NCI-H146 (cell line): ENCODE measurements around the gene SNCB.

Experiments used
- DNase-seq: peaks from one replicate; lab custom pipeline; 2025; lab: John Stamatoyannopoulos, UW

SNCB gene

DNA sequence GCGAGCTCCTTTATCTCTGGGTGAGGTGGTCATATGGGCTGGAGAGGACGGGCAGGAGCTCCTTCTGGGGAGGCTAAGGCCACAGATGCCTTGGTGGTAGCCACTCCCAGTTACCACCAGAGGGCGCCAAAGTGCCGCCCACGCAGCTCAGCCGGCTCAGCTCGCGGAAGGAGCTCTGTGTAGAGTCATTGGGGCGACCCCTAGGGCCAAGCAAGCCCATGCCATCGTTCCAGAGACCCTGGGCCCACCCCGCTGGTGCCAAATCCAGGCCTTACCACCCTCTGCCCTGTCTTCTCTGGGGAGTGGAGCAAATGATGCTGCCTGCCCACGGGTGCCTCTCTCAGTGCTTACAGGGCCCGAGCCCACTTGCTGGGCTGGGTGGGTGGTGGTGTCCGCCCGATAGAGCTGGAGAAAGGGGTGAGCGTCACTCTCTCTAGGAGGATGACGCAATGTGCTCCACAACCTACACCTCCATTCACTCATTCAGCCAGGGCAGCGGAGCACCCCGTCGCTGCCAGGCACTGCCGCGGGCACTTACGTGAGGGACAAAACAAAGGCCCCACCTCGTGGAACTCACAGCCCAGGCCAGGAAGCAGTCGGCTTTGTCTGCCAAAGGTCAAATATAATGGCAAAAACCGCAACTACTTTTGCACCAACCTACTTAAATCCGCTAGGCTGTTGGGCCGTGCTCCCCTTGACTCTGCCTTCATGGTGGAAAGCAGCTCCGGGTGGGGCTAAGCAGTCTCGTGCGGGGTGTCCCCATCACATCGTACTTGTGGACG is 30.7 kb upstream of the SNCB start:
- DNase-seq = peak; percentile 54

DNA sequence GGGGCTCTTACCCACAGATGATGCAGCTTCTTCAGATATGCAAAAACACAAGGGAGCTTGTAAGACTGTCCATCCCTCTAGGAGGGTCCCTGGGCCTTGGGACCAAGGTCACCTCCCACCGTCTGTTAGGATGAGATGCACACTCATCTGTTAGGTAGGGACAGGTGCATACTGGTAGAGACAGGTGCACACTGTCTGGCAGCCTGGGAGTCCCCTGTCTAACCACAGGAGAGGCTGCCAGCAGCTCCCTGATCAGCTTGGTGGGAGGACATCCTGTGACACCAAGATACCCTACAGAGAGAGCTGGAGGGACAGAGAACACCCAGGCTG is 30.2 kb upstream of the SNCB start:
- DNase-seq = peak; percentile 54

DNA sequence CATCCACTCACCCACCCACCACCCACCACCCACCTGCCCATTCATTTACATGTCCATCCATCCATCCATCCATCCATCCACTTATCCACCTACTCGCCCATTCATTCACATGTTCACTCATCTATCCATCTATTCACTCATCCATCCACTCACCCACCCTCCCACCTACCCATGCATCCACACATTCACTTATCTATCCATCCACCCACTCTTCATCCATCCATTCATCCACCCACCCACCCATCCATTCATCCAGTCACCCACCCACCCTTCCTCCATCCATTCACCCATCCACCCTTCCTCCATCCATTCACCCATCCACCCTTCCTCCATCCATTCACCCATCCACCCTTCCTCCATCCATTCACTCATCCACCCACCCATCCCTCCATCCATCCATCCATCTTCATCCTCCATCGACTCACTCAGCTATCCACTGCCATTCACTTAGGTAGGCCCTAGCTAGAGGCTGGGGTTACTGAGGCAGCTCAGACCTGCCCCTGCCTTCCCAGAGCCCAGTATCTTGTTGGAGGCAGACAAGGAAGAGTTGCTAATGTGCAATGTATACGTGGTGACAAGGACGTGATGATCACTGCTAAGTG is 29.6 kb upstream of the SNCB start:
- no peak for DNase-seq

- DNase-seq = no peak
Observed at GRCh38 chr5:176659512-176659839, 29.1 kb upstream of the SNCB start.

DNA sequence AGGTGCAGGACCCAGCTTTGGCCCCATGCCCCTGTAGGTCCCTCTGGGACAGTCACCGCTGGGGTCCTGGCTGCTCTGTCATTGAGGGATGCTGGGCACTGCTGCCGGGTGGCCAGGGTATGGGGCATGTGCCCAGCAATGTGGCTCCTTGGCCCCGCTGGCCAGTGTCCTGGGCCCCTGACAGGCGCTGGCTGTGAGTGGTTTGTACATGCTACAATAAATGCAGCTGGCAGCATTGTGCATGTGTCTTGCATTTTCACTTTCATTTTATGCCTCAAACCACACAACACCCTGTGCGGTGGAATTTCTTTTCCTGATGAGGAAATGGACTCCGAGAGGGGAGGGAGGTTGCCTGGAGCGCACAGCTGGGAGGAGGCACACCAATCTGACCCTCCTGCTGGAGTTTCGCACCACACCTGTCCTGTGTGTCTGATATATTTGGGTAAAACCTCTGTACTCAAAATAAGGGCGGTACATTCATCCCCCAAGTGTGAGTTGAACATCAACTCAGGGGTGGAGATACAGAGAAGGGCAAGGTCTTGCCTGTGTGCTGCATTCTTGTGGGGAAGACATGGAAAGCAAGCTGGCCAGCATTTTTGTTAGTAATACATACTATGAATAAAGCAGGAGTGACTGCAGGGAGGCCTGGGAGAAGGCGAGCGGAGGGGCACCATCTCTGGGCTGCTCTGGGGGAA is 28.6 kb upstream of the SNCB start:
- no peak for DNase-seq

GRCh38 chr5:176658007-176658599 is 27.8 kb upstream of the SNCB start:
- peak; percentile 57 for DNase-seq

DNA sequence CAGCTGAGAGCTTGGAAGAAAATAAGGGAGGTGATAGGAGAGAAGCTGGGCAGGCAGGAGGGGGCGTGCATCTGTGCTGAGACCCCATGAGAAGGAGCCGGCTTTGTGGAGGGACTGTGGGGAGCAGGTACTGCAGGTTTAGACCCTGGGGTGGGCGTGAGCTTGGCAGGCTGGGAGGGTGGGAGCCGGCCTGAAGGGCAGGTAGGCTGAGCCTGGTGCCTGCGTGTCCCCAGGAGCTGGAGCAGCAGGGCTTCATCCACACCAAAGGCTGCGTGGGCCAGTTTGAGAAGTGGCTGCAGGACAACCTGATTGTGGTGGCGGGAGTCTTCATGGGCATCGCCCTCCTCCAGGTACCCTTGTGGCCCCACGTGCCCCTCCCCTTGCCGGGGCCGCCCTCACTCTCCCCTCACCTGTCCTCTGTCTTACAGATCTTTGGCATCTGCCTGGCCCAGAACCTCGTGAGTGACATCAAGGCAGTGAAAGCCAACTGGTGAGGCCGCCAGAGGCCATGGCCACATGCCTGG is 26.2 kb upstream of the SNCB start:
- no peak for DNase-seq

DNA sequence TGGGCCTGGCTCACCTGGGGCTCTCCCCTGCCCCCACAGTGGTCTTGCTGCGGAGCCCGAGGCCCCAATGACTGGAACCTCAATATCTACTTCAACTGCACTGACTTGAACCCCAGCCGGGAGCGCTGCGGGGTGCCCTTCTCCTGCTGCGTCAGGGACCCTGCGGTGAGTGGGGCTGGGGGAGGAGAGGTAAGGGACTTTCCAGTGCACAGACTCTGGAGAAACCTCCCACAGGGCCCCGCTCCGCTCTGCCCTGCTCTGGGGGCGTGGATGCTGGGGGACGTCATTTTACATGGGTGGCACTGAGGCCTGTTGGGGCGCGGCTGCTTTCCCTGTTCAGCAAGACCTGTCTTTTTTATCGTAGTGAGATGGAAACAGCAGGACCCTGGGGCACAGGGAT is 24.5 kb upstream of the SNCB start:
- no peak for DNase-seq

DNA sequence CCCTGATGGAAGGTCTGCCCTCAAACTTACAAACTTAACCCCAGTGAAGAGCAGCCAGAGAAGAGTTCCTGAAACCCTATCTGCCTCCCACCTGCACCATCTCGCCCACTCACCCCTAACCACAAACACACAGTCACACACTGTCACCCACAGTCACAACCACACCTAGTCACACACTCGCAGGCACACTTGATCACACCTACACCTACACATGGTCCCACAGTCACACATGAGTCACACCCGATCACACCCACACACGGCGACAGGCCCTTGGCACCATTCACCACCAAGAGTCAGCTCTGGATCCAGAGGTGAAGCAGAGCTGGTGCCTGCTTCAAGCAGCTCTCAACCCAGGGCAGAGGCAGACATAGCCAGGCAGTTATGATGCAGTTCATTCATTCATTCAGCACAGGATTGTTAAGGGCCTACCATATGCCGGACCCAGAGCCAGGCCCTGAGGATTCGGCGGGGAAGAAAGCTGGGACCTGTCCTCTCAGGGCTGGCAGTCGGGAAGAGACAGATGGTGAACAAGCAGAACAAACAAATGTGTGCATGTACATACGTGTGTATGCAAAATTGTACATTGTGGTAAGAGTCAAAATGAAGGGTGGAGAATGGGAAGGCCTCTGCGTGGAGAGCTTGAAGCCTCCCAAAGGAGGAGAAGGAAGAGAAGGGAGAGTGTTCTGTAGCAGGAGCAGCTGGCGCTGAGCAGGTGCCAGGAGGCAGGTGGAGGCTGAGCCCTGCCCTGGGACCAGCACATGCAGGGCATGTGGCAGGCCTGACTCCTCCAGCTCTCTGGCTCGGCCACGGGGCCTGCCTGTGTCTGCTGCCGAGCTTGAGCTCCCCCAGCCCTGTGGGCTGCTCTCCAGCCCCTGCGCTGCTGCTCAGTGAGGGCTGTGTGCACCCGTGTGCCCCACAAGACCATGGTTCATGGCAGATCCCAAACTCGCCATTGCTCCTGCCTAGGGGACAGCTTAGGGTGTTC is 23.4 kb upstream of the SNCB start:
- no peak for DNase-seq

DNA sequence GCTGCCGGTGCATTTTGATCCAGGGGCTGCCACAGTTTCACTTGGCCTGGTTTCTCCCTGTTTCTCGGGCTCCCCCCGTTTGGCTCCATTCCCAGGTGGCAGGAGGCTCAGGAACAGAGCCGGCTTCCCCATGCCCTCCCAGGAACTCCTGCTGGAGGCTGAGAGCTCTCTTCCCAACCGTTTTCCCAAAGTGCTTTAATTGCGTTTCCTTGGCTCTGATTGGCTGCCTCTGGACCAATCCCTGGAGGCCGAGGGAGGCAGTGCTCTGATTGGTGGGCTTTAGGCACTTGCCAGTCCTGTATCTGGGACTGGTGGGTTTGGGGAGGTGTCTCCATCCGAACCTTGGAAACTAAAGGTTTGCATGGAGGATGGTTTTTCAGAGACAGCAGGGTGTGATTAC is 21.8 kb upstream of the SNCB start:
- no peak for DNase-seq

DNA sequence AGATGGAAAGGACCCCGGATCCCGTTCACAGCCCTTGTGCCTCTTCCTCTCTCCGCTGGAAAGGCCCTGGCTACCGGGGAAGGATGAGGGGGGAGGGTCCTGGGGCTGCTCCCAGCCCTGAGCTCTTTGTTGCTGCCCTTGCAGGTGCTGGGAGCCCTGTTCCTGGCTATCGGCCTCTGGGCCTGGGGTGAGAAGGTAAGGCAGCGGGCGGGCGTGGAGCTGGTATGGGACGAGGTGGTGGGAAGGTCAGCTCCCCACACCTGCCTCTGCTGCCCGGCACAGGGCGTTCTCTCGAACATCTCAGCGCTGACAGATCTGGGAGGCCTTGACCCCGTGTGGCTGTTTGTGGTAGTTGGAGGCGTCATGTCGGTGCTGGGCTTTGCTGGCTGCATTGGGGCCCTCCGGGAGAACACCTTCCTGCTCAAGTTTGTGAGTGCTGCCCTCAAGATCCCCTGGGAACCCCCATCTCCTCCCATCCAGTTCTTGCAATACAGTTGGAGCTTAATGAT is 21.2 kb upstream of the SNCB start:
- no peak for DNase-seq

DNA sequence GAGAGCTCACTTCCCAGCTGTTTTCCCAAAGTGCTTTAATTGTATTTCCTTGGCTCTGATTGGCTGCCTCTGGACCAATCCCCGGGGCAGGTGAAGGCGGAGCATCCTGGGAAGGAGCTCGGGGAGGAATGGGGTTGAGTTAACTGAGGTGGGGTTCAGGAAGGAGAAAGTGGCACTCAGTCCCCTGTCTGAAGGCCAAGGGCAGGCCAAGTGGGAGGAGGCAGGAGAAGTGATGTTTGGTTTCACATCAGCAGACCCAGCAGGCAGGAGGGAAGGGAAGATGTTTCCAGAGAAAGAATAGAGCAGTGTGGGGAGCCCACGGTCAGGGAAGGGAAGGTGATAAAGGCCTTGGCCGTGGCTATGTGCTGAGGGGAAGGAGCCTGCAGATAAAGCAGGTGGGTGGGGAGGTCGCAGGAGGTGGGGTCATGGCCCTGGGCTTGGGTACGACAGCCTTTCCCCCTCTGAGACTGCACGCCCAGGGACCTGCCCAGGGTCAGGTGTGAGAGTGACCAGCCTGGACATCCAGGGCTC is 20.1 kb upstream of the SNCB start:
- DNase-seq = no peak

DNA sequence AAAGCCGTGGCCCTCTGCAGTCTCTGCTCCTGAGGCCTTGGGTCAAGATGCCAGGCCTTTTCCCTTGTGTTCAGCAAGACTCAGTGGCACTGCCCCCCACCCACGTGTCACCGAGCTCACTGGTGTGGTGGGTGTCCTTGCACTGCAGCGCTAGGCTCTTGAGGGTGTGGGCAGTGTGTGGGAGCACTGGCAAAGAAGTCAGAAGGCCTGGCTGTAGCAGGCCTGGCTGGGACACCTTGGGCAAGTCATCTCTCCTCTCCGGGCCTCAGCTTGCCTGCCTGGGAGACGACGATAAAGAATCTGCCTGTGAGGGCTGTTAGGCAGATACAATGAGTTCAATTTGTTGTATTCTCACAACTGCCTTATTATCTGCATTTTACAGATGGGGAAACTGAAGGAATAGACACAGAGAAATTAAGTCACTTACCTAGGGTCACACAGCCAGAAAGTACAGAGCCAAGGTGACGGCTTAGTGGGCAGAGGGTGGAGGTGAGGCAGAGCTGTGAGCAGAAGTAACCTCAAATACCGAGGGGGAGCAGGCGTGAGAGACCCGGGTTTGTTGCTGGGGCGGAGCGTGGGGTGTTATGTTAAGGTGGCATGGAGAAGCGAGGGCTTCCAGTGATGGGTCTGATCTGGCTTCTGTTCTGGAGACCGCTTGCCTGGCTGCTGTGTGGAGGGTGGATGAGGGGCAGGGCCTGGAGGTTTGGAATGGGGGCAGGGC is 18.3 kb upstream of the SNCB start:
- no peak for DNase-seq

DNA sequence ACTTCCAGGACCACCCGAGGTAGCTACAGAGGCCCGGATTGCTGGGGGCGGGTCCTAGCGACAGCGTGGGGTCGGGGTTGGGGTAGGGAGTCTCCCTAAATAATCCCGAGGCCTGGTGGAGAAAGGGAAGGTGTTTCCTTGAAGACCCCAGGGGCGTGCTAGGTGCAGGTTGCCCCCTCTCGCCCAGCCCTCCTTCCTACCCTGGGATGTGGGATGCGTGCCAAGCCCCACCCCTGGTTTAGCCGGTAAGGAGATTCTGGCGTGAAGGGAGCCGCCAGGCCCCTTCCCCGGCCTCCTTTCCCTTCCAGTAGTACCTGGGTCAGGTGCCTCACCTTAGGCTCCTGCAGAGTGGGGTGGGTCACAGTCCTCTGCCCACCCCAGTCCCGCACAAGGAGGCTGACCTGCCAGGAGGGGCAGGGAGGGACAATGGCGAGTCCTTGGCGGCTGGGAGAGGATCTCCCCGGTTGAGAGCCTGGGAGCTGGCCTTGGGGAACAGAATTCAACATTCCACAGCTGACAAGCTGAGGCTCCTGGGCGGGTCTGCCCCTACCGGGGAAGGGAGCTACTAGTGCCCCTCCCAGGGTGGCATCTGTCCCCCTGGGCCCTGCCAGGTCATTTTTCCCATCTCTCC is 17.6 kb upstream of the SNCB start:
- peak; percentile 22 for DNase-seq

GRCh38 chr5:176647030-176647842 is 16.9 kb upstream of the SNCB start, which contains the start of gene TSPAN17:
Gene TSPAN17, plus strand, starts transcription at chr5:176647484. Its CDS starts 132 bp downstream, at chr5:176647616.
- peak; percentile 98 for DNase-seq

GRCh38 chr5:176646707-176647029 is 16.3 kb upstream of the SNCB start:
- DNase-seq = no peak

- no peak for DNase-seq
Observed at GRCh38 chr5:176646049-176646706, 15.8 kb upstream of the SNCB start.

DNA sequence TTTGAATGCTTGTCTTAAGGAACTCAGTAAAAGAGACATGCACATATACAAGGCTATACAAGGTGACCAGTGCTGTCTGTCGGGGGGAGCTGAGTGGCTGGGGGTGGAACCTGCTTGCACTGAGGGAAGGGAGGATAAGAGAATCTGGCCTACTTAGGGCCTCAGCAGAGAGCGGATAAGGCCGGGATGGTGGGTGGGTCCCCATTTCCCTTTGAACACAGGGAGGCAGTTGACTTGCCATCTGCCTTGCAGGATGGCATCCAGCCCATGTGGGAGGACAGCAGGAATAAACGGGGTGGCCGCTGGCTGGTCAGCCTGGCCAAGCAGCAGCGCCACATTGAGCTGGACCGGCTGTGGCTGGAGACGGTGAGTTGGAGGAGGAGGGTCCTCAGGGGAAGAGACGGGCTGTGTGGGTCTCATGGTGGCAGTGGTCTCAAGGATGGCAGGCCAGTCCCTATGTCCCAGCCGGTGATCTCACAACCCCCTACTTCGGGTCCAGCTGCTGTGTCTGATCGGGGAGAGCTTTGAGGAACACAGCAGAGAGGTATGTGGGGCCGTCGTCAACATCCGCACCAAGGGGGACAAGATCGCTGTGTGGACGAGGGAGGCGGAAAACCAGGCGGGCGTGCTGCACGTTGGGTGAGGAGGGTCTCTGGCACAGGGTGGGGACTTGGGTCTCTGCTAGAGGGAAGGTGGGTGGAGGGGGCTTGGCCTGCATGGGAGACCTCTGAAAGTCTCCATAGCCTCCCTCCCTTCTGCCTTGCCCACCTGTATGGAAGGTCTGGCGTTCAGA is 14.7 kb upstream of the SNCB start:
- DNase-seq = no peak
